Panc1 (cell line): Measurements from ENCODE around the gene DPYD.

Source experiments
- POLR2AphosphoS5 ChIP-seq: IDR thresholded peaks from 2 replicates; pipeline ENCODE4 v1.6.1; 2012; ENCODE audit warnings: mild to moderate bottlenecking, low read depth, low read length, moderate library complexity
- REST ChIP-seq, 2 experiments: IDR thresholded peaks; 2 replicates each; pipeline ENCODE4 v1.6.1; 2011 to 2012; ENCODE audit warnings: low read depth in 2 of 2, control low read depth in 1 of 2, low read length in 1 of 2, mild to moderate bottlenecking in 1 of 2, moderate library complexity in 1 of 2; ENCODE audit not compliant: insufficient read depth in 1 of 2
- SIN3A ChIP-seq: IDR thresholded peaks from 2 replicates; pipeline ENCODE4 v1.6.1; 2012; ENCODE audit warnings: low read depth, mild to moderate bottlenecking, low read length, moderate library complexity, borderline replicate concordance; ENCODE audit not compliant: insufficient read depth
- TCF7L2 ChIP-seq: IDR thresholded peaks from 2 replicates; pipeline ENCODE4 v1.6.1; 2011; ENCODE audit warnings: mild to moderate bottlenecking, low read depth, low read length, inconsistent platforms
- TF ChIP-seq, protein P1 (sequence below): fragments of 450-650 bp; IDR thresholded peaks from 2 replicates; pipeline ENCODE4 v1.5.1; 2017; ENCODE audit warnings: mild to moderate bottlenecking

- TF ChIP-seq, protein P1, sequence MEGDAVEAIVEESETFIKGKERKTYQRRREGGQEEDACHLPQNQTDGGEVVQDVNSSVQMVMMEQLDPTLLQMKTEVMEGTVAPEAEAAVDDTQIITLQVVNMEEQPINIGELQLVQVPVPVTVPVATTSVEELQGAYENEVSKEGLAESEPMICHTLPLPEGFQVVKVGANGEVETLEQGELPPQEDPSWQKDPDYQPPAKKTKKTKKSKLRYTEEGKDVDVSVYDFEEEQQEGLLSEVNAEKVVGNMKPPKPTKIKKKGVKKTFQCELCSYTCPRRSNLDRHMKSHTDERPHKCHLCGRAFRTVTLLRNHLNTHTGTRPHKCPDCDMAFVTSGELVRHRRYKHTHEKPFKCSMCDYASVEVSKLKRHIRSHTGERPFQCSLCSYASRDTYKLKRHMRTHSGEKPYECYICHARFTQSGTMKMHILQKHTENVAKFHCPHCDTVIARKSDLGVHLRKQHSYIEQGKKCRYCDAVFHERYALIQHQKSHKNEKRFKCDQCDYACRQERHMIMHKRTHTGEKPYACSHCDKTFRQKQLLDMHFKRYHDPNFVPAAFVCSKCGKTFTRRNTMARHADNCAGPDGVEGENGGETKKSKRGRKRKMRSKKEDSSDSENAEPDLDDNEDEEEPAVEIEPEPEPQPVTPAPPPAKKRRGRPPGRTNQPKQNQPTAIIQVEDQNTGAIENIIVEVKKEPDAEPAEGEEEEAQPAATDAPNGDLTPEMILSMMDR = no peak
- TF ChIP-seq POLR2AphosphoS5 (no peak), REST (IDR thresholded peaks at IDR 0.05; ENCODE audit: insufficient read depth in 1 of 2, low read depth in 2 of 2, low read length in 1 of 2) (no peak), TCF7L2 (no peak), SIN3A (no peak)
Measured at GRCh38 chr1:97038410-97038809, 882.4 kb downstream of the DPYD start.
